IPS-NIHi7 (cell line): ENCODE results near the gene RUNX2.
"Not testable (repeated sequence)": the region's sequence is repeated elsewhere in the genome, so short reads cannot be mapped to it uniquely, and the experiment has no call there.

Experiments
- DNase-seq: peaks from one replicate; pipeline ENCODE4 v3.0.0; 2012; ENCODE audit warnings: mixed read lengths; ENCODE audit errors: extremely low spot score

Gene RUNX2

GRCh38 chr6:45327956-45328522, at the start of gene RUNX2:
TSS of gene RUNX2 (plus strand) at chr6:45328330. CDS start at chr6:45328727, 397 bp downstream.
- peak; percentile 29 for DNase-seq

- DNase-seq = no peak
These were observed 49.8 kb upstream of the RUNX2 start for GRCh38 chr6:45278367-45278766.

GRCh38 chr6:45286707-45287106, 41.4 kb upstream of the RUNX2 start:
- DNase-seq = not testable (repeated sequence)

GRCh38 chr6:45289751-45290514, 38.2 kb upstream of the RUNX2 start:
- DNase-seq = no peak

- no peak for DNase-seq
These were observed 34.8 kb upstream of the RUNX2 start for GRCh38 chr6:45293306-45293705.

- not testable (repeated sequence) for DNase-seq
These were observed 33.9 kb upstream of the RUNX2 start for GRCh38 chr6:45294065-45294701.

GRCh38 chr6:45297320-45297719, 30.8 kb upstream of the RUNX2 start:
- DNase-seq = no peak

- no peak for DNase-seq
These were observed 29.0 kb upstream of the RUNX2 start for GRCh38 chr6:45299096-45299581.

- no peak for DNase-seq
These were observed 27.4 kb upstream of the RUNX2 start for GRCh38 chr6:45300736-45301135.

GRCh38 chr6:45301348-45302142, 26.6 kb upstream of the RUNX2 start:
- no peak for DNase-seq

GRCh38 chr6:45302832-45303231, 25.3 kb upstream of the RUNX2 start:
- no peak for DNase-seq

GRCh38 chr6:45305546-45305945, 22.6 kb upstream of the RUNX2 start:
- no peak for DNase-seq

GRCh38 chr6:45310118-45310788, 17.9 kb upstream of the RUNX2 start:
- no peak for DNase-seq

GRCh38 chr6:45314146-45314545, 14.0 kb upstream of the RUNX2 start:
- DNase-seq = no peak

GRCh38 chr6:45320349-45320748, 7.8 kb upstream of the RUNX2 start:
- DNase-seq = no peak

- no peak for DNase-seq
These were observed 4.4 kb upstream of the RUNX2 start for GRCh38 chr6:45323656-45324224.

GRCh38 chr6:45326698-45327417, 1.3 kb upstream of the RUNX2 start:
- DNase-seq = no peak

GRCh38 chr6:45328523-45328922, 393 bp downstream of the RUNX2 start:
- no peak for DNase-seq

- DNase-seq = no peak
These were observed 16.8 kb downstream of the RUNX2 start for GRCh38 chr6:45344900-45345299.

GRCh38 chr6:45350186-45350710, 22.1 kb downstream of the RUNX2 start:
- DNase-seq = no peak
